Glomerular visceral epithelial cell (primary cell): ENCODE results near the gene MAPRE2.

Experiments used
- DNase-seq: peaks from one replicate; pipeline ENCODE4 v3.0.0-alpha.2; 2016; ENCODE audit errors: extremely low spot score

MAPRE2 gene

DNA sequence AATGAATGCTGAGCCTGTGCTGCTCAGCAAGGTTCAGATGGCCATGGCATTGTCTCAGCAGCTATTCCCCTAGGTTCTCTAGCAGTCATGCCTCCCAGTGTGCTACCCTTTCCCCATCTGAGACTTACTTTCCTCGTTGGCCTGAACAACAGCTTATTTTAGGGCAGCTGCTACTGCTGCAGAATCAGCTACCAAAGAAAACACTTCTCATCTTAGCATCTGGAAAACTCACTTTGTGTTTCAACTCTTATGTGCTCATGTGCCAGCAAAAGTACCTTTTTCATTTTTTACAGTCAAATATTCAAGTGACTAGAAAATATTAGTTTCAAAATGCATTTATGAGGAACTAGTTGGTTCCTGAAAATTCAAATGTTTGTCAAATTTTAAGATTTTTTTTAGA, 139.2 kb downstream of the MAPRE2 start:
- no peak for DNase-seq

- DNase-seq, result no peak
Observed at GRCh38 chr18:35182151-35182550, 140.9 kb downstream of the MAPRE2 start.

DNA sequence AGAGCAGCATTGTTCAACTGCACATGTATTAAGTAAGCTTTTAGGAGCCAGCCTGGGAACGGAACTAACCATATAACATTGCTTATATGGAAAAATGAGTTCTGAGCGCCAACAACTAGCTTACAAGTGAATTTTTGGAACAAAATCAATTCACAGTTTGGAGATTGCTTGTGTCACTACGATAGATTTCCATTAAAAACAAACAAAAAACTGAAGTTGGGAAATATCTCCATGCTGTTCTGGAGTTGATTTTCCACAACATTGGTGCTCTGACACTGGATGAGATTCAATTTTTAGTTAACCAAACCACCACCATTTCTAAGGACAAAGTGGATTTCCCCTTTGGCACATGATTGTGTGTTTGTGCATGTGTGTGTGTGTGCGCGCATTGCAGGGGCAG, 142.7 kb downstream of the MAPRE2 start:
- no peak for DNase-seq

GRCh38 chr18:35185771-35186170, 144.6 kb downstream of the MAPRE2 start:
- no peak for DNase-seq

- no peak for DNase-seq
Observed at GRCh38 chr18:35186291-35187034, 145.2 kb downstream of the MAPRE2 start.

DNA sequence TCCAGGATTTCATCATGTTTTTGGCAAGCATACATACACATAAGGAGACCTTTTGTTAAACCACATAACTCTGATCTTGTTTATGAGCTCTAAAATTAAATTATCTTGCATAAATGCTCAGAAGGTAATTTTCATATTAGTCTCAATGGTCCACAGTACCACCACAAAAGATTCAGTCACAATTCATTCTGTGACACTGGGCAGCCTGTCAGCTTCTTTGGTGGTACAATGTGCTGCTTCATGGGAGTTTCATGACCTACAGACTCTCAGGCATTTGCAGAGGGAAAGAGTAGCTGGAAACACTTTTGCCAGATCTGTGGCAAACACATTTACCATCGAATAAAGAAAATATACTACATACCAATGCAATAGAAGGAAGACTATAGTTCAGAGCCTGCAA, 148.3 kb downstream of the MAPRE2 start:
- no peak for DNase-seq

- DNase-seq, result no peak
Observed at GRCh38 chr18:35190948-35191697, 149.9 kb downstream of the MAPRE2 start.

GRCh38 chr18:35191698-35192025, 150.4 kb downstream of the MAPRE2 start:
- no peak for DNase-seq

DNA sequence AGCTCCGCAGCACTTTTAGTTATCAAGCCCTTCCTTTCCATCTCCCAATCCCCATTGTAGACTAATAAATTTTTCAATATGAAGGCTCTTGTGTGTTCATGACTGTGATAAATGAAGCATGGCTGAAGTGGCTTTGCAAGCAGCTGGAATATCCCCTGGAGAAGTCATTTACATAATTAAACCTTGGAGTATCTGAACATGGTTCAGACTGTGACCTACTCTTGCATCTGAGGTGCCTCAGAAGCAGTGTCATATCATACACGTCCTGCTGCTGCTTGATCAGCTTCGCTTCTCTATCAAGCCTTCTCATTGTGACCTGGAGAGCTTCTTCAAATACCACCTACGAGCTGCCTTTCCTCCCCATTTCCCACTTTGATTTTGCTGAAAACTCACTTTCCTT, 151.2 kb downstream of the MAPRE2 start:
- no peak for DNase-seq
